NCI-H1417 (cell line): ENCODE measurements around the gene MFAP1.
A peak's percentile ranks its signal among the peaks of the same experiment; 100 is the strongest.

Source experiments
- DNase-seq, 3 experiments: peaks; one replicate each; lab custom pipeline; 2025; lab: John Stamatoyannopoulos, UW

Gene MFAP1

GRCh38 chr15:43776718-43777266 lies 47.7 kb downstream of the MFAP1 start, which contains the start of gene ELL3:
ELL3 (minus strand) TSS chr15:43776966; CDS start chr15:43776901, 65 bp downstream.
- DNase-seq: peak; percentile 77 to 87 (median 87)

- DNase-seq: peak; percentile 36 to 70 (median 51)
Measured at GRCh38 chr15:43776101-43776717, 48.3 kb downstream of the MFAP1 start.

GRCh38 chr15:43775411-43775965 lies 49.0 kb downstream of the MFAP1 start:
- peak; percentile 32 to 72 (median 68) for DNase-seq

- DNase-seq: no peak
Measured at GRCh38 chr15:43774062-43774461, 50.4 kb downstream of the MFAP1 start.

GRCh38 chr15:43772624-43773023 lies 51.9 kb downstream of the MFAP1 start:
- DNase-seq: no peak

GRCh38 chr15:43771816-43772215 lies 52.7 kb downstream of the MFAP1 start:
- DNase-seq: no peak

- peak; percentile 14 to 41 (median 16) for DNase-seq
Measured at GRCh38 chr15:43769584-43770228, 54.8 kb downstream of the MFAP1 start.

GRCh38 chr15:43763819-43764446 lies 60.6 kb downstream of the MFAP1 start:
- no peak for DNase-seq

- no peak for DNase-seq
Measured at GRCh38 chr15:43762824-43763223, 61.7 kb downstream of the MFAP1 start.
